GM12865 (cell line): Measurements from ENCODE around the gene KDM5B.
"Not testable (repeated sequence)": the region's sequence is repeated elsewhere in the genome, so short reads cannot be mapped to it uniquely, and the experiment has no call there.

Source experiments
- DNase-seq: peaks from one replicate; pipeline ENCODE4 v3.0.0; 2010; ENCODE audit warnings: low read depth
- H3K4me3 ChIP-seq: 2 replicates; pipeline ENCODE4 v1.5.1; 2011; ENCODE audit warnings: mild to moderate bottlenecking, low read depth, low read length, control low read depth
- TF ChIP-seq, protein P1 (sequence below): IDR thresholded peaks from 2 replicates; pipeline ENCODE4 v1.5.1; 2011; ENCODE audit warnings: low read length, control low read depth, low read depth, inconsistent platforms; ENCODE audit not compliant: insufficient read depth; ENCODE audit errors: missing control alignments

Gene KDM5B

DNA sequence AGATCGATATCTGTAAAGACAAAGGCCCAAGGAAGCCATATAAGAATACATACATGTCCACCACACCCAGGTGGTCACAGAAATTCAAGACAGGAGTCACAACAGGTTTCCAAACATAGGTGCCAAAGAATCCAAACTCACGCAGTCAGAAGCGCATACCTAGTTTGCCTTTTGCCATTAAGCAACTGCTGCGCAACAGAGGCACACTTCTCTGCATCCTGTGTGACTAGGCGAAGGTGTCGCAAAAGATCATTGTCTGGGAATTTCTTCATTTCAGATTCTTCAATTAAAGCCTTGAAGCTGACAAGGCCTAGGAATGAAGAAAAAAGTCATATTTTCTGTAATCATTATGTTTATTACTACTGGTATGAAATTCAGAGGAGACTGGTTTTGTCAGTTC lies 65.7 kb downstream of the KDM5B start:
- TF ChIP-seq, protein P1, sequence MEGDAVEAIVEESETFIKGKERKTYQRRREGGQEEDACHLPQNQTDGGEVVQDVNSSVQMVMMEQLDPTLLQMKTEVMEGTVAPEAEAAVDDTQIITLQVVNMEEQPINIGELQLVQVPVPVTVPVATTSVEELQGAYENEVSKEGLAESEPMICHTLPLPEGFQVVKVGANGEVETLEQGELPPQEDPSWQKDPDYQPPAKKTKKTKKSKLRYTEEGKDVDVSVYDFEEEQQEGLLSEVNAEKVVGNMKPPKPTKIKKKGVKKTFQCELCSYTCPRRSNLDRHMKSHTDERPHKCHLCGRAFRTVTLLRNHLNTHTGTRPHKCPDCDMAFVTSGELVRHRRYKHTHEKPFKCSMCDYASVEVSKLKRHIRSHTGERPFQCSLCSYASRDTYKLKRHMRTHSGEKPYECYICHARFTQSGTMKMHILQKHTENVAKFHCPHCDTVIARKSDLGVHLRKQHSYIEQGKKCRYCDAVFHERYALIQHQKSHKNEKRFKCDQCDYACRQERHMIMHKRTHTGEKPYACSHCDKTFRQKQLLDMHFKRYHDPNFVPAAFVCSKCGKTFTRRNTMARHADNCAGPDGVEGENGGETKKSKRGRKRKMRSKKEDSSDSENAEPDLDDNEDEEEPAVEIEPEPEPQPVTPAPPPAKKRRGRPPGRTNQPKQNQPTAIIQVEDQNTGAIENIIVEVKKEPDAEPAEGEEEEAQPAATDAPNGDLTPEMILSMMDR: no peak
- no peak for DNase-seq
- H3K4me3 ChIP-seq: no peak overlapping the region

DNA sequence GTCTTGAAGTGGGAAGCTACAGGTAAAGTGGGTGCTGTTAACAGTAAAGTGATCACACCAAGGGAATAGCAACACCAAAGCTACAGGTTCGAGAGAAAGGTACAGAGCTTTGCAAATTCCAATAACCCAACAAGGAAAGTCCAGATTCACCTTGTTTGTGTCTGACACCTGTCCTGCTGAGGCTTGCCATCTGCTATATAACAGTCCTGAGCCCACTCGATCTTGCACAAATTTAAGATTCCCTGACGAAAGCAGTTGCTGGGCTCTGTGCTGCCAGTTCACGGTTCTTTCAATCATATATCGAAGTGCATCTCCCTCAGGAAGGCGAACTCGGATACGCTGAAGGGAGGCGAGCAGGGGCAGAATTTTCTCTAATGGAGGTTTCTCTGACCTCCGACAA lies 75.0 kb downstream of the KDM5B start:
- H3K4me3 ChIP-seq: no peak overlapping the region
- DNase-seq: no peak
- TF ChIP-seq, protein P1: no peak

DNA sequence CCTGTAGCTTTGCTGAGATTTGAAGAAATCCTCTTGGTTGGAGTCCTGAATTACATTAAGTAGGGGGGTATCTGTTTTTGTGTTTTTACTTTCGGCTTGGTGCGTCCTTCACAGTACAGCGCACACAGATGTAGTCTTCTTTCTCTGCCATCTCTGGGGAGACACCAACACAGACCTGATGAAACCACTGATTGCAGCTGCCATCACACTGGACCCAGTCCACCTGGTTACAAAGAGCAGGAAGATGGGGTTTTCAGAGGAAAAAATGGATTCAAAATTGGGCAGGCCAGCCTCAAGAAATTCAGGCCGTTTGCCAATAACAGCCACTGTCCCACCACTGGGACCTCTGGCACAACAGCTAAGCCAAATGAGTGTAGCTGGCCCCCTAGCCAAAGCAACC lies 79.3 kb downstream of the KDM5B start:
- peak; percentile 8 for DNase-seq

DNA sequence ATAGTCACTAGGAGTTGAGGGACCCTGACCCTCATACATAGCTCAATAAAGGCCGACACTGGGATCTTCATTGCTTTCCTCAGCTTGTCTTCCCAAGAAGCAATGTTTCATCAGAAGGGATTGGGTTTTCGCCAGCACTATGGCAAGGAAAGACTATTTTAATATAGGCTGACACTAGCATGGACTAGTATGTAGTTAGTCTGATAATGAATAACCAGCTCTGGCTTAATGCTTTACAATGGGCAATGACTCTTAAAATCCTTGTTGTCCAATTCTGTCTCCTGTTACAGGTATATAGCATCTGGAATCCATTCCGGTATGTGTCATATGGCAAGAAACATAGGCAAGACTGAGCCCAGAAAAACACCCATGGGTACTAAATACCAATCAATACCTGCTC lies 82.7 kb downstream of the KDM5B start:
- no peak overlapping the region for H3K4me3 ChIP-seq
- TF ChIP-seq, protein P1: no peak
- no peak for DNase-seq

More for the DNA sequence above, 79.3 kb downstream of the KDM5B start:
- H3K4me3 ChIP-seq: no peak overlapping the region
- TF ChIP-seq, protein P1: no peak

DNA sequence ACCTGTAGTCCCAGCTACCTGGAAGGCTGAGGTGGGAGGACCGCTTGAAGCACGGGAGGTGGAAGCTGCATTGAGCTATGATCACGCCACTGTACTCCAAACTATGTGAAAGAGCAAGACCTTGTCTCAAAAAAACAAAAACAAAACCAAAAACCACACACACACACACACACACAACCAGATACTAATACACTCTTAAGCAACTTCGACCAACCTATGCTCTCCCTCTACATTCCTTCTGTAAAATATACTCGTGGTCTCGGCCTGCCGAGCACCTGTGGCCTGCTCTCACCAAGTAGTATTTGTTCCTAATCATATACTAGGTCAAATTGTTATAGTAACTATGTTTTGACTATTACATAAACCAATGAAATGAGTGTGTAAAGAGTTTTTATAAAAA lies 84.5 kb downstream of the KDM5B start:
- no peak for DNase-seq
- TF ChIP-seq, protein P1: no peak
- H3K4me3 ChIP-seq: no peak overlapping the region

DNA sequence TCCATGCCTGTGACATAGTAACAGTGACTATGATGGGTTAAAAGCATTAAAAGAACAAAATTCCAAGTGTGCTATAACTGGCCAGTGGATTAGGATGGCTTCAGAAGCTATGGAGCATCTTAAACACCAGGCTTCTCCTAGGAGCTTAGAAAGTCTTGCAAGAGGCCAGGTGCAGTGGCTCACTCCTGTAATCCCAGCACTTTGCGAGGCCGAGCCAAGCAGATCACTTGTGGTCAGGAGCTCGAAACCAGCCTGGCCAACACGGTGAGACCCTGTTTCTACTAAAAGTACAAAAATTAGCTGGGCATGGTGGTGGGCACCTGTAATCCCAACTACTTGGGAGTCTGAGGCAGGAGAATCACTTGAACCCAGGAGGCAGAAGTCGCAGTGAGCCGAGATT lies 85.2 kb downstream of the KDM5B start:
- not testable (repeated sequence) for DNase-seq, H3K4me3 ChIP-seq

DNA sequence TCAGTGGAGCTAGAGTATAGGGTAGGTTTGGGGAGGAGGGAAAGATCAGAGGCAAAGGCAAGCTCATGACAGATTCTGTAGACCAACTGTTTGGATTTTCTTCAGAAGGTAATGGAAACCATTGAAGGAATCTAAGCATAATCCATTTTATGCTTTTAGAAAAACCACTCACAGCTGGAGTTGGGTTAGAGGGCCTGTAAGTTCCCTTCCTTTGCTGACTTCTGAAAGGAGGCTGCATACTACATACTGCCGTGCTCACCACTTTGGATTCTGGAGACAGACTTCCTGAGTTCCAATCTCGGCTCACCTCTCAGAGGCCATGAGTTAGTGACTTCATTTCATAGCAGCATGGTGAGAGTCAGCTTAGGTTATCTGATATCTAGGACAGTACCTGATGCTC lies 91.6 kb downstream of the KDM5B start:
- H3K4me3 ChIP-seq: no peak overlapping the region
- no peak for DNase-seq
- TF ChIP-seq, protein P1: no peak

DNA sequence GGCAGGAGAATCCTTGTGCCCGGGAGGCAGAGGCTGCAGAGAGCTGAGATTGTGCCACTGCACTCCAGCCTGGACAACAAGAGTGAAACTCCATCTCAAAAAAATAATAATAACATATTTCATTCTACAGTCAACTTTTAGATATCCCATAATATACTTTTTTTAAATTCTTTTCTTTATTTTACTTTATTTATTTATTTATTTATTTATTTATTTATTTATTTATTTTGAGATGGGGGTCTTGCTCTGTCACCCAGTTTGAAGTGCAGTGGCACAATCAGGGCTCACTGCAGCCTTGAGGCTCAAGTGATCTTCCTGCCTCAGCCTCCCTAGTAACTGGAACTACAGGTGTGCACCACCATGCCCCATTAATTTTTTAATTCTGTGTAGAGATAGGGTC lies 94.0 kb downstream of the KDM5B start:
- not testable (repeated sequence) for DNase-seq, H3K4me3 ChIP-seq
